ENCODE measurements around the gene ZCCHC10.
"Not testable (repeated sequence)": the region's sequence is repeated elsewhere in the genome, so short reads cannot be mapped to it uniquely, and the experiment has no call there.

The ZCCHC10 gene

DNA sequence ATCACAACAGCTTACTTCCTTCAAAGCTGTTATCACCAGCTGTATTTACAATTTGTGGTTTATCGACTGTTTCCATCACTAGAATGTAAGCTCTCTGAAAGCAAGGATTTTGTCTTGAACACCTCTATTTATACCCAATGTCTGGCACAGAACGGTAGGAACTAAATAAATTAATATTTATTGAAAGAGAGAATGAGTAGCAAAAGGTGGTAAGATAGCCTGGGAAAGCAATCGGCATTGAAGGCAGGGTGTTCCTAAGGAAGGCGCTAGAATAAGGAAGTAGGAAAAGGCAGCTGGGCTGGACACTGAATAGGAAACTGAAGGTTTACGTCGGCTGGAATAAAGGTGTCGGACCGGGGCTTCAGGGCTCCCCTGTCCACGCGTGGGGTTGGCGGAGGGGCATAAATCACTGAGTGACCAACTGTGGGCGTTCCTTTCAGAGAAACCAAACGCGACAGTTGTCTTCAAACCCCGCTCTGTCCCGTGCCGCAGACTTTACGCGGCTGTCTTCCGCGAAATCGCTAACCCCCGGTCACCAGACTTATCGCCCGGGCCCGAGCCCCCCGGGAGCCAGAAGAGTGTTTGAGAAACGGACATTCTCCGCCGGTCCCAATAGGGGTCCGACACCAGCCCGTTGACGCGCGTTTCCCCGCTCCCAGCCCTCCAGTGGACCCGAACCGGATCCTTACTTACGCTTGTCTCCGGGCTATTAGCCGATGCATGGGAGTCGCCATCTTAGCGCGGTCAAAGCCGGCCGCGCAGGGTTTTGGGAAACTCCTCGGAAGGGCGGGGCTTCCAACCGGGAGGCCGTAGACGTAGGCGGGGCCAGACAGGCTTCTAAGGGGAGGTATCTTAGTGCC, at the start of gene ZCCHC10:
Gene ZCCHC10, minus strand, starts transcription at position 746 of the 860 bp plus-strand sequence. Its CDS starts 12 bp downstream, at position 734.
- DNase-seq (ENCODE audit: low spot score), result peak; percentile 88

GRCh38 chr5:133075572-133076536, 49.5 kb upstream of the ZCCHC10 start:
- no peak for DNase-seq (ENCODE audit: low spot score)

- DNase-seq (ENCODE audit: low spot score), result no peak
Measured at GRCh38 chr5:133072021-133072420, 45.7 kb upstream of the ZCCHC10 start.

DNA sequence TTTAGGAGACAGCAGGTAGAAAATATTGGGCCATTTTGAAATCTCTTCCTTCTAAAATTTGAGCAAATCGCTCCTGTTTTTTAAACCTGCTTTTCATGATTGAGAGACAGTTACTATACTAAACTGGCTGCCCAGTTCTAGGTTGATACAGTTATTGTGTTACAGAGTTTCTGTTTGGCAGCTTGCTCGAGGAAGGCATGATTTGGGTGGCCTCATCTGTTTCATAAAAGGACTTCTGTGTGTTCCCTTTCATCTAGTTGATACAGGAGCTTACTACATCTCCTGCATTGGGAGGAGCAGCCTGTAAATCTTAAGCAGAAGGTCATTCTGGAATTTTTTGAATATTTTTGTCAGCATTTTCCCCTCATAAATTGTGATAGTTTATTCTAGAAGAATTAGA, 39.7 kb upstream of the ZCCHC10 start:
- DNase-seq (ENCODE audit: low spot score), result no peak

DNA sequence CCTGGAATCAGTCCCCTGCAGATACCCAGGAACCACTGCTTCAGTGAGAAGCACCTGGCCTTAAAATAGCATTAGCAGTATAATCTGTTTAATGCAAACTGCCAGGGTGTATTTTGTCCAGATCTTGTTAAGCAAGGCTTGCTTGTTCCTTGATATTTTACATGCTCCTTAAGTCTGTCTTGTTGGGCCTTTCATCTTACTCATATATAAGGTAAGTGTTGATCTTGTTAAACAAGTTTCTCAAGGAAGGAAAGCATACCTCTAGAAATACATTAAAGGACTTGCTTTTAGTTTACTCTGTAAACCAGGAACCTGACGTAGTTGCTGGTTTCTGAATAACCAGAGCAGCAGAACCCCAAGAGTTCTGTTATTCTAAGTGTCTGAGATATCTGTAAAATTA, 39.1 kb upstream of the ZCCHC10 start:
- DNase-seq (ENCODE audit: low spot score), result no peak

DNA sequence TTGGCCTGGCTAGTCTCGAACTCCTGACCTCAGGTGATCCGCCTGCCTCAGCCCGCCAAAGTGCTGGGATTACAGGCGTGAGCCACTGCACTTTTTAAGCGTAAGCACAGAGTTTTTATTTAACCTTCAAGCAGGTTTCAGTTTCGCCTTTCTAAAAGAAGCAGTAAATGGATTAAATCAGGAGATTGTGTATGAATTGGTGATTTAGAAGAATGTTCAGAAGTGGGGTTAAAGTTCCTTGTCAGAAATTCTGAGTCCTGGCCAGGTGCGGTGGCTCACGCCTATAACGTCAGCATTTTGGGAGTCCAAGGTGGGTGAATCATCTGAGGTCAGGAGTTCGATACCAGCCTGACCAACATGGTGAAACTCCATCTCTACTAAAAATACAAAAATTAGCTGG, 37.6 kb upstream of the ZCCHC10 start:
- DNase-seq (ENCODE audit: low spot score), result no peak

DNA sequence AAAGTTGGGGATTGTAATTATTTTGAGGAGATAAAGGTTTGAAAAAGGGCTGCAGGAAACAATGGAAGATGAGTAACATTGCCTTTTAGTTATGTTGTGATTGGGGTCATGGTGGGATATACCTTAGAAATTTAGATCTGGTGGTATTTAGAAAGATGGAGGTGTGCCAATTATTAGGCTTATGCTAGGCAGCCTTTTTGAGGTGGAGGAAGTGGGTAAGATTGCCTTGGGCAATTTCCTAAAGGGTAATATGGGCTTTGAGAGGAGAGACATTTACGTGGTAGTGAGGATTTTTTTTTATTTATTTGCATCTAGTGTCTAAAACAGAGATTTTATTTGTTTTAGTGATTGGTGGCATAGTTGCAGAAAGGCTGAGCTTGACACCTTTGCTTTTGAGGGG, 35.9 kb upstream of the ZCCHC10 start:
- no peak for DNase-seq (ENCODE audit: low spot score)

- no peak for DNase-seq (ENCODE audit: low spot score)
Measured at GRCh38 chr5:133059621-133060020, 33.3 kb upstream of the ZCCHC10 start.

GRCh38 chr5:133056891-133057290, 30.5 kb upstream of the ZCCHC10 start:
- DNase-seq (ENCODE audit: low spot score), result no peak

DNA sequence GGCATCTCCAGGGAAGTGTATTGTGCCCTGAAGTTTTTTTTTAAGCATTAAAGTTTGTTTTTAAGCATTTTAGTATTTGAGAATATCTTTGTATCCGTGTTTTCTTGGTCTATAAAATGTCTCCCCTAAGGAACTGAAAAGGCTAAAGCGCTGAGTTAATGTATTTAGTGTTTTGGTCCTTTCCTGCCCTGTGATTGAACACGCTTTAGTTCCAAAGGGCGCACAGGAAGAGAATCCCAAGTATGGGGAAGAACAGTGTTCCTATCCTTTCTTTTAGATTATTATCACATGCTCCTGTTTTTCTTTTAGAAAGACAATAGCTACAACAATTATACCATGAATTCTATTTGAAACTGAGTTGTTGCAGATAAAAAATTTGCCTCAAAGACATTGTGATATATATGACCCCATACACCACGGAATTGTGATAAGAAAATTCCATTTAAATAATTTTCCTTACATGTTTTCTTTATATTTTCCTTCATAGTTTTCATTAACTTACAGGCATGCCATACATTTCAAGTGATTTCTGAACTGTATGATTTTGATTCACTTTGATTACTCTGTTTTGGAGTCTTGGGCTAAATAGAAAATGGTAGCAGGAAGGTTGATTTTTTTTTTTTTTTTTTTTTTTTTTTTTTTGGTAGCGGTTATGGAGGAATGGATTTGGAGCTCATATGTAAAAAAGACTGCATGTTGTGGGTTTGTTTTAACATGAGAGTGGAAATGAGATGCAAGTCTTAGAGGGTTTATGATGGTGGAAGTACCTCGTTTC, 28.5 kb upstream of the ZCCHC10 start:
- no peak for DNase-seq (ENCODE audit: low spot score)

GRCh38 chr5:133053448-133053847, 27.1 kb upstream of the ZCCHC10 start:
- no peak for DNase-seq (ENCODE audit: low spot score)

GRCh38 chr5:133052317-133053175, 26.2 kb upstream of the ZCCHC10 start:
- DNase-seq (ENCODE audit: low spot score), result peak; percentile 21

GRCh38 chr5:133051542-133052316, 25.4 kb upstream of the ZCCHC10 start, which contains the start of gene HSPA4:
TSS of gene HSPA4 (plus strand) at chr5:133052013. CDS start at chr5:133052251, 238 bp downstream.
- DNase-seq (ENCODE audit: low spot score), result peak; percentile 96

GRCh38 chr5:133051061-133051541, 24.8 kb upstream of the ZCCHC10 start:
- DNase-seq (ENCODE audit: low spot score), result no peak

- DNase-seq (ENCODE audit: low spot score), result no peak
Measured at GRCh38 chr5:133050521-133050920, 24.2 kb upstream of the ZCCHC10 start.

- DNase-seq (ENCODE audit: low spot score), result no peak
Measured at GRCh38 chr5:133049726-133050048, 23.3 kb upstream of the ZCCHC10 start.

GRCh38 chr5:133048993-133049725, 22.8 kb upstream of the ZCCHC10 start:
- DNase-seq (ENCODE audit: low spot score), result no peak

DNA sequence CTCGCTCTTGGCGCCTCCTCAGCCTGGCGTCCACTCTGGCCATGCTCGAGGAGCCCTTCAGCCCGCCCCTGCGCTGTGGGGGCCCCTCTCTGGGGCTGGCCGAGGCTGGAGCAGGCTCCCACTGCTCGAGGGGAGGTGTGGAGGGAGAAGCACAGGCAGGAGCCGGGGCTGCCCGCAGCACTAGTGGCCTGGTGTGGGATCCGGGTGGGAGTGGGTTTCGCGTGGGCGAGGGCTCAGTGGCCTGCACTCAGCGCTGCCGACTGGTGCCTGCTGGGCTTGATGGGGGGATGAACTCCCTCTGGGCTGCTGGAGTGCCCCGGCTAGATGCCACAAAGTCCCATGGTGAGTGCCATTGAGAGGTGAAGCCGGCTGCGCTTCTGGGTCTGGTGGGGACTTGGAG, 21.1 kb upstream of the ZCCHC10 start:
- no peak for DNase-seq (ENCODE audit: low spot score)

DNA sequence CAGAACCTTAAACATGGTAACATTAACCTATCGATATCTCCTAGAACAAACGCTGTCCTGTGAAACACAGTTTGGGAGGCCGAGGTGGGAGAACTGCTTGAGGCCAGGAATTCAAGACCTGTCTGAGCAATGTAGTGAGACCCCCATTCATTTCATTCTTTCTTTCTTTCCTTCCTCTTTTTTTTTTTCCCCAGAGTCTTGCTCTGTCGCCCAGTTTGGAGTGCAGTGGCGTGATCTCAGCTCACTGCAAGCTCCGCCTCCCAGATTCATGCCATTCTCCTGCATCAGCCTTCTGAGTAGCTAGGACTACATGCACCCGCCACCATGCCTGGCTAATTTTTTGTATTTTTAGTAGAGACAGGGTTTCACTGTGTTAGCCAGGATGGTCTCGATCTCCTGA, 20.2 kb upstream of the ZCCHC10 start:
- not testable (repeated sequence) for DNase-seq (ENCODE audit: low spot score)

Data from CD4-positive, alpha-beta T cell treated with Interleukin-6 at 100 ng/mL for 8 hours (primary cell).